HEK293 (cell line): Measurements from ENCODE around the gene GID4.
"Not testable (repeated sequence)": the region's sequence is repeated elsewhere in the genome, so short reads cannot be mapped to it uniquely, and the experiment has no call there.

Source experiments
- CTCF ChIA-PET: fragments of 350-600 bp; formaldehyde crosslinking; extraction: SDS; loops from one replicate; lab custom pipeline; 2021; ENCODE audit warnings: antibody characterized with exemption; lab: Yijun Ruan, JAX
- POLR2A ChIA-PET: fragments of 300-600 bp; formaldehyde crosslinking; extraction: SDS; loops from one replicate; lab custom pipeline; 2020; ENCODE audit warnings: antibody characterized with exemption, inconsistent platforms; lab: Yijun Ruan, JAX
- H3K27ac ChIP-seq: fragments of 200-500 bp; sonication (Bioruptor generic); 2 replicates; pipeline ENCODE4 v1.5.1; 2014; ENCODE audit warnings: low read depth, low read length, control low read depth, inconsistent platforms; ENCODE audit errors: extremely low read depth
- H3K36me3 ChIP-seq, 2 experiments: fragments of 200-500 bp in 1 of 2; sonication (Bioruptor generic) in 1 of 2; 1 replicate in 1 of 2; 2 replicates in 1 of 2; pipeline ENCODE4 v1.5.1; 2014 to 2017; ENCODE audit warnings: inconsistent platforms in 2 of 2, low read length in 2 of 2; ENCODE audit not compliant: control insufficient read depth in 2 of 2, insufficient read depth in 1 of 2
- H3K4me1 ChIP-seq: fragments of 200-500 bp; sonication (Bioruptor generic); 2 replicates; pipeline ENCODE4 v1.5.1; 2014; ENCODE audit warnings: mild to moderate bottlenecking, low read length, inconsistent platforms; ENCODE audit not compliant: control insufficient read depth, insufficient read depth
- H3K4me3 ChIP-seq: 2 replicates; pipeline ENCODE4 v1.5.1; 2011; ENCODE audit warnings: low read depth, mild to moderate bottlenecking, control low read depth, low read length, moderate library complexity
- H3K9me3 ChIP-seq: fragments of 200-500 bp; sonication (Bioruptor generic); 2 replicates; pipeline ENCODE4 v1.5.1; 2014; ENCODE audit warnings: low read depth, low read length, inconsistent platforms; ENCODE audit not compliant: control insufficient read depth, insufficient read depth
- CTCF ChIP-seq: fragments of 450-650 bp; formaldehyde crosslinking; IDR thresholded peaks from 2 replicates; pipeline ENCODE4 v1.5.1; 2016; ENCODE audit warnings: missing biosample characterization, missing genetic modification characterization
- EGR2 ChIP-seq: fragments of 450-650 bp; formaldehyde crosslinking; IDR thresholded peaks from 2 replicates; pipeline ENCODE4 v1.5.1; 2016; ENCODE audit warnings: low read depth, missing biosample characterization, missing genetic modification characterization
- PRDM10 ChIP-seq: fragments of 450-650 bp; formaldehyde crosslinking; IDR thresholded peaks from 2 replicates; pipeline ENCODE4 v1.5.1; 2016; ENCODE audit warnings: missing biosample characterization, missing genetic modification characterization
- ZBTB20 ChIP-seq: fragments of 450-650 bp; formaldehyde crosslinking; IDR thresholded peaks from 2 replicates; pipeline ENCODE4 v1.5.1; 2016; ENCODE audit warnings: missing biosample characterization, missing genetic modification characterization
- ZBTB48 ChIP-seq: fragments of 450-650 bp; formaldehyde crosslinking; IDR thresholded peaks from 2 replicates; pipeline ENCODE4 v1.5.1; 2016; ENCODE audit warnings: missing biosample characterization, missing genetic modification characterization
- ZFHX2 ChIP-seq: fragments of 450-650 bp; formaldehyde crosslinking; conservative IDR thresholded peaks from 2 replicates; pipeline ENCODE4 v1.5.1; 2016; ENCODE audit warnings: missing biosample characterization, missing genetic modification characterization
- ZNF133 ChIP-seq: fragments of 450-650 bp; formaldehyde crosslinking; IDR thresholded peaks from 2 replicates; pipeline ENCODE4 v1.5.1; 2016; ENCODE audit warnings: missing biosample characterization, missing genetic modification characterization

Gene GID4

GRCh38 chr17:17994271-17995069, 44.7 kb upstream of the GID4 start:
- no peak overlapping the region for H3K4me3 ChIP-seq
- TF ChIP-seq ZBTB20: no peak
- peak; percentile 67 for TF ChIP-seq CTCF (tag by site-specific recombination)
- TF ChIP-seq ZBTB48 (tag by site-specific recombination): peak; percentile 51; the same call in 1 of the 2 replicates
- no peaks in the 10 kb centered on the region for H3K4me1 ChIP-seq
- no peak overlapping the region for H3K27ac ChIP-seq
- no peaks in the 10 kb centered on the region for H3K36me3 ChIP-seq
- ChIA-PET POLR2A (interaction anchor here (0.8 kb wide), 1 partner anchor 10 kb away, joined by 3 read pairs; no protein-coding TSS in a partner anchor), CTCF (interaction anchor here (0.6 to 1.4 kb wide), 3 partner anchors 9 to 50 kb away, joined by 3 to 4 read pairs (median 3); no protein-coding TSS in a partner anchor)
- H3K9me3 ChIP-seq: no peaks in the 10 kb centered on the region

- CTCF ChIA-PET: interaction anchor here (0.8 kb wide), 1 partner anchor 38 kb away, joined by 3 read pairs; no protein-coding TSS in a partner anchor
Measured at GRCh38 chr17:17995887-17996286, 43.3 kb upstream of the GID4 start.

GRCh38 chr17:17998934-17999333, 40.3 kb upstream of the GID4 start:
- Histone ChIP-seq H3K27ac (no peak overlapping the region), H3K36me3 (no peaks in the 10 kb centered on the region), H3K4me1 (no peaks in the 10 kb centered on the region), H3K4me3 (no peak overlapping the region), H3K9me3 (no peaks in the 10 kb centered on the region)
- ChIA-PET CTCF (no interaction called here), POLR2A (interaction anchor here (0.6 kb wide), 1 partner anchor 23 kb away, joined by 5 read pairs; no protein-coding TSS in a partner anchor)
- no peak for TF ChIP-seq ZBTB48 (tag by site-specific recombination)
- TF ChIP-seq PRDM10 (tag by site-specific recombination): peak; percentile 18; the same call in 1 of the 2 replicates

More at GRCh38 chr17:17995887-17996286, 43.3 kb upstream of the GID4 start:
- H3K9me3 ChIP-seq, H3K4me1 ChIP-seq, POLR2A ChIA-PET, H3K36me3 ChIP-seq, H3K4me3 ChIP-seq, H3K27ac ChIP-seq: not testable (repeated sequence)

GRCh38 chr17:17999364-18000029, 39.7 kb upstream of the GID4 start:
- H3K27ac ChIP-seq: no peak overlapping the region
- no peaks in the 10 kb centered on the region for H3K36me3 ChIP-seq
- ChIA-PET POLR2A (no interaction called here), CTCF (no interaction called here)
- H3K4me1 ChIP-seq: no peaks in the 10 kb centered on the region
- H3K9me3 ChIP-seq: no peaks in the 10 kb centered on the region
- TF ChIP-seq EGR2 (tag by site-specific recombination): 0 out of 2 replicates have a peak, but pooled peaks have one; percentile 9
- TF ChIP-seq ZFHX2 (tag by site-specific recombination): peak; percentile 47
- no peak for TF ChIP-seq ZNF133
- H3K4me3 ChIP-seq: no peak overlapping the region
